ENCODE data around the gene ZNF175. TPM values are rescaled to one million over a fixed set of nuclear protein-coding genes. Genes with fewer than 3 reads are reported as not detected.

ZNF175 gene
- total RNA-seq, 2 donors from 2014 or later: 4.3 to 9.0 TPM

GRCh38 chr19:51552996-51553725, 17.9 kb upstream of the ZNF175 start:
- 6% methylated on average over 20 of the region's 20 CpGs for WGBS
- no peaks in the 10 kb centered on the region for H3K36me3 ChIP-seq
- H3K27me3 ChIP-seq (replicated peaks; ENCODE audit: insufficient read depth): no peaks in the 10 kb centered on the region
- peak; percentile 47 for DNase-seq (ENCODE audit: low spot score)
- H3K9me3 ChIP-seq: no peaks in the 10 kb centered on the region
- no peak for TF ChIP-seq POLR2AphosphoS5 (IDR thresholded peaks at IDR 0.05)
- TF ChIP-seq POLR2A (IDR thresholded peaks at IDR 0.05): no peak
- no peak for TF ChIP-seq CTCF (IDR thresholded peaks at IDR 0.05)
- H3K4me3 ChIP-seq: no peak overlapping the region
- intact Hi-C loops (cut with DNase I): no loop called here
- no peak overlapping the region for H3K27ac ChIP-seq
- no peaks in the 10 kb centered on the region for H3K4me1 ChIP-seq (replicated peaks)

DNA sequence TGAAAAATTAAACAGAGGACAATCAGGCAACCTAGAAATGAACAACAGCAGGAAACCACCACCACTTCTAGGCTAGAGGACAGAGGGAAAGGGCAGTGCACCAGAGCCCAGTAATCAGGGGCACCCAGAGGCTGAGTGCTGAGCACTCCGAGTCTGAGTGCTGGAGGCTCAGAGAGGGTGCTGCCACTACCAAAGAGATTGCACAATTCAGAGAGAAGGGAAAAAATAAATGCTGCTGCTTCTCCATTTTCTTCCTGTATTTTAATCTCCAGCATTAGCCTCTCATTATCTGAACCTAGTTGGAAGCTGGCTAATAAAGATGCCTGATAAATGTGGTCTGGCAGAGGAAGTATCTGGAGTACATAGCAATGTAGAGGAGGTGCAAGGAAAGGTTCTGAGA, 11.8 kb upstream of the ZNF175 start:
- no peaks in the 10 kb centered on the region for H3K27me3 ChIP-seq (replicated peaks; ENCODE audit: insufficient read depth)
- no peaks in the 10 kb centered on the region for H3K36me3 ChIP-seq
- intact Hi-C loops (cut with DNase I): no loop called here
- no peak overlapping the region for H3K4me3 ChIP-seq
- WGBS: 45% methylated on average over 1 of the region's 1 CpG
- H3K9me3 ChIP-seq: no peaks in the 10 kb centered on the region
- no peak overlapping the region for H3K27ac ChIP-seq
- DNase-seq (ENCODE audit: low spot score): no peak
- no peak for TF ChIP-seq POLR2A (IDR thresholded peaks at IDR 0.05)
- no peak for TF ChIP-seq POLR2AphosphoS5 (IDR thresholded peaks at IDR 0.05)
- TF ChIP-seq CTCF (IDR thresholded peaks at IDR 0.05): no peak
- no peaks in the 10 kb centered on the region for H3K4me1 ChIP-seq (replicated peaks)

DNA sequence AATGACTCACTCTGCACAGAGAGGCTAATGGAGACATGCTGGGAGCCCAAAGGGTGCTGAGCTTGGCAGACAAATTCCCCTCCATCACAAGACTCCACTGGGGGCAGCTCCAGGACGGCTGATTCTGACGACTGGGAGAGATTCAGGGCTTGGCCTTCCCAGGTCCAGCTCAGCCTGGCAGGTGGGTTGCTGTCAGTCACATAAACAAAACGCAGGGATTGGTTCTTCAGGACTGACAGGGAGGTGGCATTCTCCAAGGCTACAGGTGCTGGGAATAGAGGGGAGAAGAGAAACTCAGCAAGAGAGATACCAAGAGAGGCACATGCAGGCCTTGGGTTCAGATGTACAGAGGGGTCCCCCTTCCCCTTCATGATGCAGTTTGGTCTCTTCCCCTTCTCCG, 10.7 kb upstream of the ZNF175 start:
- no peak for TF ChIP-seq CTCF (IDR thresholded peaks at IDR 0.05)
- no peak for TF ChIP-seq POLR2A (IDR thresholded peaks at IDR 0.05)
- TF ChIP-seq POLR2AphosphoS5 (IDR thresholded peaks at IDR 0.05): no peak
- intact Hi-C loops (cut with DNase I): no loop called here
- Histone ChIP-seq H3K27ac (no peak overlapping the region), H3K36me3 (no peaks in the 10 kb centered on the region), H3K27me3 (replicated peaks; ENCODE audit: insufficient read depth) (no peaks in the 10 kb centered on the region), H3K4me1 (replicated peaks) (no peaks in the 10 kb centered on the region), H3K9me3 (no peaks in the 10 kb centered on the region), H3K4me3 (no peak overlapping the region)
- 17% methylated on average over 4 of the region's 4 CpGs for WGBS
- DNase-seq (ENCODE audit: low spot score): no peak

DNA sequence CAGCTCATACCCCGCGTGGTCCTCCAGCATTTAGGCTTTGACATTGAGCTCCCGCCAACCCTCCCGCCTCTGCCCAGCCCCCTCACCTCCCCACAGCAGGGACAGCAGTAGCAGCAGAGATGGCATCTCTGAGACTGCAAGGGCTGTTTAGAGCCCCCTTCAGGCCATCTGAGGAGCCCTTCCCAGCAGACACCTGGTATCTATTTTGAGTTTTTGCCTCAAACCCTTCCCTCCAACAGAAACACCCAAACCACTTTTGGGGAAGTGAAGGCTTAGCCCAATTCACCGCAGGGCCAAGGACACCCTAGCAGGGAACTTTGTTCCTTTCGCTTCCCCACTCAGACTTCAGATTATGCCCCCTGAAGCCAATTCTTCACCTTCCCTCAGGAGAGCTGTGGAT, 6.3 kb upstream of the ZNF175 start:
- intact Hi-C loops (cut with DNase I): no loop called here

More for the DNA sequence above, 6.3 kb upstream of the ZNF175 start:
- Histone ChIP-seq H3K27me3 (replicated peaks; ENCODE audit: insufficient read depth) (no peaks in the 10 kb centered on the region), H3K4me3 (no peak overlapping the region), H3K4me1 (replicated peaks) (no peaks in the 10 kb centered on the region), H3K9me3 (no peaks in the 10 kb centered on the region), H3K27ac (no peak overlapping the region), H3K36me3 (no peaks in the 10 kb centered on the region)
- no peak for DNase-seq (ENCODE audit: low spot score)
- no peak for TF ChIP-seq POLR2A (IDR thresholded peaks at IDR 0.05)
- TF ChIP-seq POLR2AphosphoS5 (IDR thresholded peaks at IDR 0.05): no peak
- no peak for TF ChIP-seq CTCF (IDR thresholded peaks at IDR 0.05)
- WGBS: 26% methylated on average over 6 of the region's 6 CpGs

All from prostate gland (tissue), 2 donors.